Gastrocnemius medialis (tissue), 4 donors: ENCODE measurements around the gene OR51B2.

Experiments
- CTCF ChIP-seq, 5 experiments: fragments of 450-650 bp in 3 of 5; fragments of 200-600 bp in 2 of 5; sonication (generic) in 2 of 5; IDR thresholded peaks in 4 of 5; conservative IDR thresholded peaks in 1 of 5; 1 replicate in 4 of 5; 2 replicates in 1 of 5; pipeline ENCODE4 v1.5.1; 2016 to 2019; ENCODE audit warnings: antibody characterized with exemption in 5 of 5, mild to moderate bottlenecking in 3 of 5, moderate library complexity in 3 of 5
- POLR2A ChIP-seq, 2 donors: fragments of 450-650 bp; IDR thresholded peaks; one replicate each; pipeline ENCODE4 v1.6.1; 2017; ENCODE audit warnings: antibody characterized with exemption in 2 of 2, mild to moderate bottlenecking in 2 of 2, moderate library complexity in 2 of 2

DNA sequence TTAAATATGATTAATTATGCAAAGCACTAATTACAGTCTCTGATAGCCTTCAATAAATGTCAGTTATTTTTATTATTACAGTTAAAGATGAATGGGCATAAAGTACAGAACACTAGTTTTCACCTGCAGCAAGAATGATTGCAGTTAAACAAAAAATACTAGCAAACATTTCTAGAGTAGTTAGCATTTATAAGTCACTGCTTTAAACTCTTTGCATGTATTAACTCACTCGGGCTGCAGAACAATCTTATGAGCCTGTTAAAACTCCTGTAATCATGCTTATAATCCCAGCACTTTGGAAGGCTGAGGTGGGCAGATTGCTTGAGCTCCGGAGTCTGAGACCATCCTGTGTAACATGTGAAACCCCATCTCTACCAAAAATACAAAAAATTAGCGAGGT is 37.2 kb downstream of the OR51B2 start:
- TF ChIP-seq CTCF (IDR thresholded peaks at IDR 0.05 in 4 of 5, conservative IDR thresholded peaks at IDR 0.05 in 1 of 5) (no peak), POLR2A (IDR thresholded peaks at IDR 0.05) (no peak)
